ENCODE measurements around the gene KRTAP10-5.

The KRTAP10-5 gene

GRCh38 chr21:44623575-44623974, 43.2 kb upstream of the KRTAP10-5 start:
- no peaks in the 10 kb centered on the region for H3K27me3 ChIP-seq (replicated peaks)
- DNase-seq: no peak
- no peaks in the 10 kb centered on the region for H3K36me3 ChIP-seq (replicated peaks)
- no peak overlapping the region for H3K4me3 ChIP-seq (ENCODE audit: low read depth, low read length)
- no peak overlapping the region for H3K27ac ChIP-seq
- in situ Hi-C loops (cut with HindIII; ENCODE audit: low pct_ligation_motif_present, low sequenced_read_pairs): no loop called here
- TF ChIP-seq CTCF (IDR thresholded peaks at IDR 0.05; ENCODE audit: low read depth, low read length, missing control alignments): no peak

- in situ Hi-C loops (cut with HindIII; ENCODE audit: low pct_ligation_motif_present, low sequenced_read_pairs): no loop called here
- DNase-seq: no peak
- no peaks in the 10 kb centered on the region for H3K36me3 ChIP-seq (replicated peaks)
- H3K4me3 ChIP-seq (ENCODE audit: low read depth, low read length): no peak overlapping the region
- TF ChIP-seq CTCF (IDR thresholded peaks at IDR 0.05; ENCODE audit: low read depth, low read length, missing control alignments): no peak
- H3K27me3 ChIP-seq (replicated peaks): no peaks in the 10 kb centered on the region
- H3K27ac ChIP-seq: no peak overlapping the region
Observed at GRCh38 chr21:44619886-44620285, 39.5 kb upstream of the KRTAP10-5 start.

GRCh38 chr21:44618909-44619308, 38.5 kb upstream of the KRTAP10-5 start:
- Histone ChIP-seq H3K27ac (no peak overlapping the region), H3K36me3 (replicated peaks) (no peaks in the 10 kb centered on the region), H3K27me3 (replicated peaks) (no peaks in the 10 kb centered on the region), H3K4me3 (ENCODE audit: low read depth, low read length) (no peak overlapping the region)
- in situ Hi-C loops (cut with HindIII; ENCODE audit: low pct_ligation_motif_present, low sequenced_read_pairs): no loop called here
- DNase-seq: no peak
- no peak for TF ChIP-seq CTCF (IDR thresholded peaks at IDR 0.05; ENCODE audit: low read depth, low read length, missing control alignments)

GRCh38 chr21:44618504-44618903, 38.1 kb upstream of the KRTAP10-5 start:
- no peak overlapping the region for H3K27ac ChIP-seq
- DNase-seq: peak; percentile 7
- no peaks in the 10 kb centered on the region for H3K27me3 ChIP-seq (replicated peaks)
- in situ Hi-C loops (cut with HindIII; ENCODE audit: low pct_ligation_motif_present, low sequenced_read_pairs): no loop called here
- no peak overlapping the region for H3K4me3 ChIP-seq (ENCODE audit: low read depth, low read length)
- no peaks in the 10 kb centered on the region for H3K36me3 ChIP-seq (replicated peaks)
- TF ChIP-seq CTCF (IDR thresholded peaks at IDR 0.05; ENCODE audit: low read depth, low read length, missing control alignments): peak; percentile 14

- DNase-seq: no peak
- Histone ChIP-seq H3K4me3 (ENCODE audit: low read depth, low read length) (no peak overlapping the region), H3K27me3 (replicated peaks) (no peaks in the 10 kb centered on the region), H3K27ac (no peak overlapping the region), H3K36me3 (replicated peaks) (no peaks in the 10 kb centered on the region)
- no peak for TF ChIP-seq CTCF (IDR thresholded peaks at IDR 0.05; ENCODE audit: low read depth, low read length, missing control alignments)
- in situ Hi-C loops (cut with HindIII; ENCODE audit: low pct_ligation_motif_present, low sequenced_read_pairs): no loop called here
Observed at GRCh38 chr21:44617071-44617501, 36.7 kb upstream of the KRTAP10-5 start.

- Histone ChIP-seq H3K27ac (no peak overlapping the region), H3K4me3 (ENCODE audit: low read depth, low read length) (no peak overlapping the region), H3K36me3 (replicated peaks) (no peaks in the 10 kb centered on the region), H3K27me3 (replicated peaks) (no peaks in the 10 kb centered on the region)
- no peak for TF ChIP-seq CTCF (IDR thresholded peaks at IDR 0.05; ENCODE audit: low read depth, low read length, missing control alignments)
- no peak for DNase-seq
- in situ Hi-C loops (cut with HindIII; ENCODE audit: low pct_ligation_motif_present, low sequenced_read_pairs): no loop called here
Observed at GRCh38 chr21:44616591-44616926, 36.2 kb upstream of the KRTAP10-5 start.

Measured in brain microvascular endothelial cell (primary cell).